Measurements from ENCODE around the gene ELOVL1. TPM values are rescaled to one million over a fixed set of nuclear protein-coding genes. Genes with fewer than 3 reads are reported as not detected.
A peak's percentile ranks its signal among the peaks of the same experiment; 100 is the strongest.
"Not testable (repeated sequence)": the region's sequence is repeated elsewhere in the genome, so short reads cannot be mapped to it uniquely, and the experiment has no call there.

The ELOVL1 gene
- 100 to 1,000 TPM; 149 to 434 (median 349) TPM for total RNA-seq

DNA sequence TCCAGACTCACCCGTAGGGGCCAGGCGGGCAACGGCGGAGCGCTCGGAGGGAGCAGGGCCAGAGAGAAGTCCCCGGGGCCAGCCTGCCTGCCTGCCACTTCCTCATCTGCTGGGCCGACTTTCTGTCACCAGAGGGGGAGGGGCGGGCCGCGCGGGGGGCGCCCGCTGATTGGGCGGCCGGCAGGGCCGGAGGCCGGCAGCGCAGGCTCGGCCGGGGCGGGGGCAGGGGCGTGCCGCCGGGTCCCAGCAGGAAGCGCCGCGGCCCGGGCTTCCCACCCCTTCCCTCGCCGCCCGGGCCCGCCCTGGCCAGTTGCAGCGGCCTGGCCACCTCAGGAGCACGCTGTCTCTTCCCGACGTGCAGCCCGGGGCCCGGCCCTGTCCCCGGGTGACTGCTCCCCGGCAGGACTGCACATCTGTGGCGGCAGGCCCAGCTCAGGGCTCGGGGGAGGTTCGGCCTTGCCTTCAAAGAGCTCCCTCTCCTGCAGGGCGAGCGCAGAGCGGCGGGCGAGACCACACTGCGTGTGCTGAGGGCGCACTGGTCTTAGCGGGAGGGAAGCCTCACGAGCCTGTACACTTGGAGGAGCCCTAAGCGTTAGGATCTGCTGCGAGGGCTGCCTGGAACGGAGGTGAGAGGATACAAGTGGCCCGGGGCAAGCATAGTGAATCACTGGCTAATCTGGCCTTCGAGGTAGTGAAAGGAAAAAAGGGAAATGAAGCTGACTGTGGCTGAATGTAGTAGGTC, at the start of gene ELOVL1:
TSS of gene ELOVL1 (minus strand) at position 108 of the 742 bp plus-strand sequence. CDS start 2,402 bp downstream, outside the sequence.
- H3K4me1 ChIP-seq: peaks cover 41% of the 10 kb centered on the region
- TF ChIP-seq, protein P1, sequence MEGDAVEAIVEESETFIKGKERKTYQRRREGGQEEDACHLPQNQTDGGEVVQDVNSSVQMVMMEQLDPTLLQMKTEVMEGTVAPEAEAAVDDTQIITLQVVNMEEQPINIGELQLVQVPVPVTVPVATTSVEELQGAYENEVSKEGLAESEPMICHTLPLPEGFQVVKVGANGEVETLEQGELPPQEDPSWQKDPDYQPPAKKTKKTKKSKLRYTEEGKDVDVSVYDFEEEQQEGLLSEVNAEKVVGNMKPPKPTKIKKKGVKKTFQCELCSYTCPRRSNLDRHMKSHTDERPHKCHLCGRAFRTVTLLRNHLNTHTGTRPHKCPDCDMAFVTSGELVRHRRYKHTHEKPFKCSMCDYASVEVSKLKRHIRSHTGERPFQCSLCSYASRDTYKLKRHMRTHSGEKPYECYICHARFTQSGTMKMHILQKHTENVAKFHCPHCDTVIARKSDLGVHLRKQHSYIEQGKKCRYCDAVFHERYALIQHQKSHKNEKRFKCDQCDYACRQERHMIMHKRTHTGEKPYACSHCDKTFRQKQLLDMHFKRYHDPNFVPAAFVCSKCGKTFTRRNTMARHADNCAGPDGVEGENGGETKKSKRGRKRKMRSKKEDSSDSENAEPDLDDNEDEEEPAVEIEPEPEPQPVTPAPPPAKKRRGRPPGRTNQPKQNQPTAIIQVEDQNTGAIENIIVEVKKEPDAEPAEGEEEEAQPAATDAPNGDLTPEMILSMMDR (IDR thresholded peaks at IDR 0.05): peak in 1 of 2 donors; percentile 7
- TF ChIP-seq EP300 (IDR thresholded peaks at IDR 0.05) (no peak), POLR2AphosphoS5 (IDR thresholded peaks at IDR 0.05) (peak in 2 of 3 donors; percentile 9 to 27), POLR2A (IDR thresholded peaks at IDR 0.05) (peak; percentile 19 to 45)

DNA sequence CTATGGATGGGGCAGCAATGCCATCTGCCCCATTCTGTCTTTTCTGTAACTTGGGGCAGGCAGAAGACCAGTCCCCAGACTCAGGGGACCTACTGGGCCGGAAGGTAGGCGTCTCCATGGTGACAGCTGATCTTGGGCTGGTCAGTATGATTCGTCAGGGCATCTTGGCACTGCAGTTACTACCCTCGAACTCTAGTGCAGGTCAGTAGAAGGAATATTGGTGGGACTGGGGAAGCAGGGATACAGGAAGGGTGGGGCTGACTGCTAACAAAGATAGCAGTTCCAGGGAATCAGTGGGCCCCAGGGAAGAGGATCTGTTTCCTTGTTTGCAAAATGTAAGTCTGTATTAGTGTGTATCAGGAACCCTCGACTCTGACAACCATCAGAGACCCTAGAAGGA, 48.1 kb upstream of the ELOVL1 start:
- WGBS: 79% methylated on average over 5 of the region's 5 CpGs
- DNase-seq (ENCODE audit: low spot score in 2 of 2): no peak
- TF ChIP-seq, protein P1 (IDR thresholded peaks at IDR 0.05): no peak
- TF ChIP-seq POLR2A (IDR thresholded peaks at IDR 0.05): no peak
- TF ChIP-seq EP300 (IDR thresholded peaks at IDR 0.05): no peak
- no peak for TF ChIP-seq POLR2AphosphoS5 (IDR thresholded peaks at IDR 0.05)
- H3K4me3 ChIP-seq: no peak overlapping the region
- no peaks in the 10 kb centered on the region for H3K27me3 ChIP-seq
- no peak overlapping the region for H3K27ac ChIP-seq
- no peaks in the 10 kb centered on the region for H3K4me1 ChIP-seq
- no peaks in the 10 kb centered on the region for H3K9me3 ChIP-seq
- peaks cover 64% of the 10 kb centered on the region for H3K36me3 ChIP-seq

More for the DNA sequence above, at the start of gene ELOVL1:
- Histone ChIP-seq H3K36me3 (peaks cover 25% of the 10 kb centered on the region), H3K9me3 (no peaks in the 10 kb centered on the region), H3K27ac (peak within 1 kb of the TSS; percentile 96), H3K27me3 (no peaks in the 10 kb centered on the region), H3K4me3 (peak within 1 kb of the TSS; percentile 80)
- DNase-seq (ENCODE audit: low spot score in 2 of 2): peak; percentile 93
- WGBS: under 1% methylated on average over 20 of the region's 58 CpGs

DNA sequence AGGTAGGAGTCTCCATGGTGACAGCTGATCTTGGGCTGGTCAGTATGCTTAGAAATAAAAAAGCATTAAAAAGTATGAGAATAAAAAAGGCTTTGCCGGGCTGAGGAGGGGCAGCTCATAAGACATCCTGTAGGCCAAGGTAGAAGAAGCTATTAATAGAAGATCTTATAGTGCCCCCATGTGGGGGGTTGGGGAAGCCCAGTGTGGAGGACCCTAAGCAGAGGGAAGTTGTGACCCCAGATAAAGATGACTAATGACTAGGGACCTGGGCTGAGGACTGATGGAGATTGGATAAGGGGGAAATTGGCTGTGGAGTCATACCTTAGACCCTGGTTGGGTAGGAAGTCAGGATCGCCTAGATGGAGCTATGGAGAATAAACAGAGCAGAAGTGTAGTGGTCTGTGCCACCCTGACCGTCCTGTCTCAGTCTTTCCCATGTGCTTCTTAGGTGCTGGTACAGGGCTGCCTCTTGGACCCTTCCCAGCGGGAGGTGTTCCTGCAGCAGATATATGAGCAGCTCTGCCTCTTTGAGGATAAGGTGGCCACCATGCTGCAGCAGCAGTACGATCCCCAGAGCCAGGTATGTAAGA, 46.9 kb upstream of the ELOVL1 start:
- H3K27me3 ChIP-seq: no peaks in the 10 kb centered on the region
- no peak overlapping the region for H3K27ac ChIP-seq
- DNase-seq (ENCODE audit: low spot score in 2 of 2): no peak
- peaks cover 57% of the 10 kb centered on the region for H3K36me3 ChIP-seq
- H3K4me1 ChIP-seq: no peaks in the 10 kb centered on the region
- WGBS: 83% methylated on average over 5 of the region's 5 CpGs
- TF ChIP-seq POLR2AphosphoS5 (IDR thresholded peaks at IDR 0.05): no peak
- no peak for TF ChIP-seq EP300 (IDR thresholded peaks at IDR 0.05)
- no peak for TF ChIP-seq POLR2A (IDR thresholded peaks at IDR 0.05)
- TF ChIP-seq, protein P1 (IDR thresholded peaks at IDR 0.05): peak; percentile 38 to 42
- no peak overlapping the region for H3K4me3 ChIP-seq
- no peaks in the 10 kb centered on the region for H3K9me3 ChIP-seq

DNA sequence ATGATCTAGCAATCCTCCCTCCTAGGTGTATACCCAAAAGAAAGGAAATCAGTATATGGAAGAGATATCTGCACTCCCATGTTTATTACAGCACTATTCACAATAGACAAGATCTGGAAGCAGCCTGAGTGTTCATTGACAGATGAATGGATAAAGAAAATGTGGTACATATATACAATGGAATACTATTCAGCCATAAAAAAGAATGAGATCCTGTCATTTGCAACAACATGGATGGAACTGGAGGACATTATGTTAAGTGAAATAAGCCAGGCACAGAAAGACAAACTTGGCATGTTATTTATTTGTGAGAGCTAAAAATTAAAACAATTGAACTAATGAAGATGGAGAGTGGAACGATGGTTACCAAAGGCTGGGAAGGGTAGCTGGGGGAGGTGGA, 45.6 kb upstream of the ELOVL1 start:
- H3K4me3 ChIP-seq; H3K9me3 ChIP-seq; H3K27ac ChIP-seq; H3K27me3 ChIP-seq; H3K4me1 ChIP-seq; DNase-seq (ENCODE audit: low spot score in 2 of 2): not testable (repeated sequence)
- peaks cover 54% of the 10 kb centered on the region for H3K36me3 ChIP-seq
- WGBS: 100% methylated on average over 1 of the region's 1 CpG

DNA sequence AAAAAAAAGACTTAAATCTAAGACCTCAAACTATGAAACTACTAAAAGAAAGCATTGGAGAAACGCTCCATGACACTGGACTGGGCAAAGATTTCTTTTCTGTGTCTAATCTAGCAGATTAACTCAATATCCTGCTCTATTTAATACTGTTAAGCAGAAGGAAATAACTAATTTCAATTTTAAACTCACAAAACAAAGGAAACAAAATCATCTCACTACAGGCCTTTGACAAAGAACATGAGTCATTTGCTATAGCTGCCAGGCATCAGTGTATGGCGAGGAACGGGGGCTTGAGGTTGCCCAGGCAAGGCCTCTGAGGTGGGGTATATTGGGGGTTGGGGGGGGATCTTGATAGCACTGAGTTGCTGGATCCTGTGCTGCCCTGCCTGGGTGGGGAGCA, 42.8 kb upstream of the ELOVL1 start:
- Histone ChIP-seq H3K27me3 (no peaks in the 10 kb centered on the region), H3K36me3 (peaks cover 51% of the 10 kb centered on the region), H3K4me1 (no peaks in the 10 kb centered on the region), H3K27ac (no peak overlapping the region), H3K4me3 (no peak overlapping the region), H3K9me3 (no peaks in the 10 kb centered on the region)
- DNase-seq (ENCODE audit: low spot score in 2 of 2): no peak
- TF ChIP-seq, protein P1 (IDR thresholded peaks at IDR 0.05): no peak
- TF ChIP-seq POLR2A (IDR thresholded peaks at IDR 0.05) (no peak), POLR2AphosphoS5 (IDR thresholded peaks at IDR 0.05) (no peak), EP300 (IDR thresholded peaks at IDR 0.05) (no peak)
- WGBS: 95% methylated on average over 3 of the region's 3 CpGs
